IMR-90 (cell line): ENCODE measurements around the gene PRSS50. TPM values are rescaled to one million over a fixed set of nuclear protein-coding genes. Genes with fewer than 3 reads are reported as not detected.

ENCODE experiments used
- ATAC-seq: fragments of 200-7000 bp; cut with Tn5 transposase; 2 replicates; pipeline ENCODE4 v1.9.1; 2020; ENCODE audit warnings: low read depth, mild to moderate bottlenecking, moderate library complexity
- Bru-seq: library from RNA; stranded (reverse); fragments of 400-500 nt; gene quantifications from one replicate; lab custom pipeline; 2021; lab: Mats Ljungman, UMichigan
- BruChase-seq, 2 experiments: library from RNA; stranded (reverse); fragments of 400-500 nt; gene quantifications; one replicate each; lab custom pipeline; 2021; lab: Mats Ljungman, UMichigan
- BruUV-seq: library from RNA; stranded (reverse); fragments of 400-500 nt; replicated peaks from 2 replicates; lab custom pipeline; 2021; lab: Mats Ljungman, UMichigan
- CTCF ChIA-PET: fragments of 300-600 bp; formaldehyde crosslinking; extraction: SDS; loops from one replicate; lab custom pipeline; 2021; ENCODE audit warnings: antibody characterized with exemption; lab: Yijun Ruan, JAX
- POLR2A ChIA-PET: fragments of 300-600 bp; sonication (Branson Sonifier 250); formaldehyde crosslinking; loops from one replicate; lab custom pipeline; 2022; ENCODE audit warnings: antibody characterized with exemption; ENCODE audit not compliant: unreplicated experiment; lab: Charles Lee
- DNase-seq: peaks from one replicate; pipeline ENCODE4 v3.0.0; 2013
- H2AFZ ChIP-seq: replicated peaks from 2 replicates; pipeline ENCODE3; 2013; ENCODE audit warnings: low read length, mild to moderate bottlenecking; ENCODE audit not compliant: poor library complexity
- H2AK5ac ChIP-seq: 2 replicates; pipeline ENCODE4 v1.6.1; 2013; ENCODE audit warnings: low read depth, low read length, inconsistent platforms
- H2AK9ac ChIP-seq: replicated peaks from 2 replicates; pipeline ENCODE3; 2013; ENCODE audit warnings: mild to moderate bottlenecking, low read depth, low read length, moderate library complexity; ENCODE audit not compliant: poor library complexity
- H2BK120ac ChIP-seq: 2 replicates; pipeline ENCODE4 v1.6.1; 2013; ENCODE audit warnings: low read depth, low read length, inconsistent platforms
- H2BK15ac ChIP-seq: 3 replicates; pipeline ENCODE4 v1.6.1; 2013; ENCODE audit warnings: low read depth, low read length, inconsistent platforms
- H2BK20ac ChIP-seq: 2 replicates; pipeline ENCODE4 v1.6.1; 2013; ENCODE audit warnings: low read depth, mild to moderate bottlenecking, inconsistent platforms, low read length, moderate library complexity
- H2BK5ac ChIP-seq: 2 replicates; pipeline ENCODE4 v1.6.1; 2013; ENCODE audit warnings: mild to moderate bottlenecking, low read depth, low read length, inconsistent platforms; ENCODE audit not compliant: poor library complexity, severe bottlenecking
- H3K14ac ChIP-seq: replicated peaks from 2 replicates; pipeline ENCODE4 v1.6.1; 2013; ENCODE audit warnings: low read depth, low read length, inconsistent platforms
- H3K18ac ChIP-seq: 2 replicates; pipeline ENCODE4 v1.6.1; 2013; ENCODE audit warnings: low read depth, low read length, control low read depth
- H3K23ac ChIP-seq: 2 replicates; pipeline ENCODE4 v1.6.1; 2013; ENCODE audit warnings: low read depth, low read length, inconsistent platforms
- H3K27ac ChIP-seq: 2 replicates; pipeline ENCODE4 v1.5.1; 2013; ENCODE audit warnings: mild to moderate bottlenecking, control low read depth, low read length; ENCODE audit not compliant: insufficient read depth
- H3K27me3 ChIP-seq: 2 replicates; pipeline ENCODE4 v1.6.1; 2013; ENCODE audit warnings: low read length; ENCODE audit not compliant: control insufficient read depth, insufficient read depth
- H3K36me3 ChIP-seq: 2 replicates; pipeline ENCODE4 v1.6.1; 2013; ENCODE audit warnings: low read length, mixed read lengths; ENCODE audit not compliant: control insufficient read depth, insufficient read depth
- H3K4ac ChIP-seq: 2 replicates; pipeline ENCODE4 v1.6.1; 2013; ENCODE audit warnings: low read depth, low read length, inconsistent platforms
- H3K4me1 ChIP-seq: 2 replicates; pipeline ENCODE4 v1.6.1; 2013; ENCODE audit warnings: low read length, mixed read lengths; ENCODE audit not compliant: control insufficient read depth, insufficient read depth
- H3K4me2 ChIP-seq: 2 replicates; pipeline ENCODE4 v1.6.1; 2013; ENCODE audit warnings: low read depth, mild to moderate bottlenecking, control low read depth, low read length, moderate library complexity
- H3K4me3 ChIP-seq: 2 replicates; pipeline ENCODE4 v1.5.1; 2013; ENCODE audit warnings: low read depth, mild to moderate bottlenecking, control low read depth, low read length, moderate library complexity; ENCODE audit not compliant: insufficient read depth
- H3K56ac ChIP-seq: 2 replicates; pipeline ENCODE4 v1.6.1; 2013; ENCODE audit warnings: low read length, inconsistent platforms; ENCODE audit not compliant: insufficient read depth; ENCODE audit errors: extremely low read depth
- H3K79me1 ChIP-seq, 2 experiments: 2 replicates each; pipeline ENCODE4 v1.6.1; 2013; ENCODE audit warnings: low read length in 2 of 2, inconsistent platforms in 1 of 2, low read depth in 1 of 2
- H3K9ac ChIP-seq: 2 replicates; pipeline ENCODE4 v1.6.1; 2013; ENCODE audit warnings: low read depth, low read length, control low read depth
- H3K9me1 ChIP-seq: 2 replicates; pipeline ENCODE4 v1.6.1; 2013; ENCODE audit warnings: low read length, inconsistent platforms; ENCODE audit not compliant: insufficient read depth
- H3K9me3 ChIP-seq: 2 replicates; pipeline ENCODE4 v1.6.1; 2013; ENCODE audit warnings: low read length; ENCODE audit not compliant: control insufficient read depth, insufficient read depth
- H4K20me1 ChIP-seq: 2 replicates; pipeline ENCODE4 v1.6.1; 2013; ENCODE audit warnings: low read length, inconsistent platforms; ENCODE audit not compliant: insufficient read depth
- H4K5ac ChIP-seq: 2 replicates; pipeline ENCODE4 v1.6.1; 2013; ENCODE audit warnings: mild to moderate bottlenecking, low read depth, low read length, control low read depth
- H4K8ac ChIP-seq, 2 experiments: 2 replicates each; pipeline ENCODE4 v1.6.1; 2013; ENCODE audit warnings: low read depth in 2 of 2, low read length in 2 of 2, control low read depth in 1 of 2, inconsistent platforms in 1 of 2
- H4K91ac ChIP-seq: 2 replicates; pipeline ENCODE4 v1.6.1; 2013; ENCODE audit warnings: low read depth, low read length, inconsistent platforms; ENCODE audit not compliant: insufficient read depth
- CTCF ChIP-seq: conservative IDR thresholded peaks from 2 replicates; pipeline ENCODE4 v1.5.1; 2012; ENCODE audit warnings: mild to moderate bottlenecking, low read depth, low read length, improper control_type of control experiment
- NFE2L2 ChIP-seq: fragments of 150-350 bp; IDR thresholded peaks from 2 replicates; pipeline ENCODE4 v1.6.1; 2016; ENCODE audit warnings: low read depth, mild to moderate bottlenecking, low read length
- RAD21 ChIP-seq: IDR thresholded peaks from 2 replicates; pipeline ENCODE4 v1.6.1; 2012; ENCODE audit warnings: low read length, improper control_type of control experiment
- SMC3 ChIP-seq: fragments of 150-350 bp; IDR thresholded peaks from 2 replicates; pipeline ENCODE4 v1.6.1; 2016; ENCODE audit warnings: low read depth, mild to moderate bottlenecking, antibody characterized with exemption, low read length, moderate library complexity
- WGBS, 2 experiments: methylation state at CpG; one replicate each; pipeline versions ENCODE4 v1.1.5 to v1.1.7; 2013; ENCODE audit warnings: missing lambda C conversion rate in 2 of 2; ENCODE audit not compliant: insufficient read length in 1 of 2; ENCODE audit errors: extremely low coverage in 2 of 2; 5-methylcytosine and 5-hydroxymethylcytosine counted together
- dilution Hi-C: fragments of 300-500 bp; cut with HindIII; formaldehyde crosslinking; loops from one replicate; pipeline ENCODE4 v1.14.3; 2018; ENCODE audit warnings: low sequenced_read_pairs; ENCODE audit not compliant: unreplicated experiment
- in situ Hi-C: fragments of 300-500 bp; cut with MboI; formaldehyde crosslinking; loops from 3 replicates; pipeline ENCODE4 v1.14.3; 2019; ENCODE audit warnings: low sequenced_read_pairs, inconsistent platforms, mixed read lengths
- intact Hi-C: fragments of 100-400 bp; cut with micrococcal nuclease; formaldehyde crosslinking; loops from 2 replicates; pipeline ENCODE4 v1.10.0; 2022
- long read RNA-seq: library from polyadenylated mRNA; unstranded; transcript quantifications from one replicate; pipeline ENCODE4 v2.0.0, GENCODE V29; 2021; ENCODE audit not compliant: unreplicated experiment
- polyA plus RNA-seq, 3 experiments: library from polyadenylated mRNA; depleted of rRNA; stranded (reverse); fragments of >200 nt; gene quantifications; 2 replicates each; pipeline ENCODE4 v1.2.3, GENCODE V29; 2012; ENCODE audit warnings: low replicate concordance in 1 of 3
- total RNA-seq: library from RNA; depleted of rRNA; stranded (reverse); fragments of >200 nt; gene quantifications from 2 replicates; pipeline ENCODE4 v1.2.3, GENCODE V29; 2012; rRNA removed

The PRSS50 gene, protein sequence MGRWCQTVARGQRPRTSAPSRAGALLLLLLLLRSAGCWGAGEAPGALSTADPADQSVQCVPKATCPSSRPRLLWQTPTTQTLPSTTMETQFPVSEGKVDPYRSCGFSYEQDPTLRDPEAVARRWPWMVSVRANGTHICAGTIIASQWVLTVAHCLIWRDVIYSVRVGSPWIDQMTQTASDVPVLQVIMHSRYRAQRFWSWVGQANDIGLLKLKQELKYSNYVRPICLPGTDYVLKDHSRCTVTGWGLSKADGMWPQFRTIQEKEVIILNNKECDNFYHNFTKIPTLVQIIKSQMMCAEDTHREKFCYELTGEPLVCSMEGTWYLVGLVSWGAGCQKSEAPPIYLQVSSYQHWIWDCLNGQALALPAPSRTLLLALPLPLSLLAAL
- total RNA-seq (not detected in 2 replicates), polyA plus RNA-seq (2012; rRNA removed) (not detected in 2 replicates), Bru-seq, nascent RNA (not detected), BruChase-seq, experiment 1, labeled RNA remaining after a 6-hour chase (not detected), BruChase-seq, experiment 2, labeled RNA remaining after a 2-hour chase (percentile 10 among the genes with signal in this experiment)
- not detected in 2 replicates for polyA plus RNA-seq (2012; cell fraction: cytosol; rRNA removed)
- polyA plus RNA-seq (2012; cell fraction: nucleus; rRNA removed; ENCODE audit: low replicate concordance), result 0.09 TPM in 1 of 2 replicates, not detected in the other
- long read RNA-seq, result 0 reads

GRCh38 chr3:46717447-46718231 is at the start of gene PRSS50:
PRSS50 (minus strand) TSS chr3:46717869; CDS start chr3:46717824, 45 bp downstream.
- Histone ChIP-seq H3K4me3 (no peak within 1 kb of the TSS), H3K4ac (no peak within 1 kb of the TSS), H3K56ac (no peak within 1 kb of the TSS), H3K4me1 (no peaks in the 10 kb centered on the region), H3K23ac (no peak within 1 kb of the TSS), H3K79me1 (no peaks in the 10 kb centered on the region), H3K36me3 (no peaks in the 10 kb centered on the region), H2AK5ac (no peak within 1 kb of the TSS), H3K4me2 (no peak within 1 kb of the TSS), H3K9me1 (no peaks in the 10 kb centered on the region), H3K27me3 (peaks cover 53% of the 10 kb centered on the region), H2BK20ac (no peak within 1 kb of the TSS), H2BK5ac (no peak within 1 kb of the TSS), H4K91ac (no peak within 1 kb of the TSS), H3K14ac (no peak within 1 kb of the TSS), H4K20me1 (no peaks in the 10 kb centered on the region), H3K27ac (no peak within 1 kb of the TSS), H2BK120ac (no peak within 1 kb of the TSS), H4K8ac (no peak within 1 kb of the TSS), H4K5ac (no peak within 1 kb of the TSS), H3K9me3 (no peaks in the 10 kb centered on the region), H2AFZ (no peak within 1 kb of the TSS), H3K9ac (no peak within 1 kb of the TSS), H2BK15ac (no peak within 1 kb of the TSS), H2AK9ac (no peak within 1 kb of the TSS), H3K18ac (no peak within 1 kb of the TSS)
- intact Hi-C loops, result no loop called here
- CTCF ChIA-PET, result no interaction called here
- no peak for DNase-seq
- in situ Hi-C loops, result loop anchor here (25.0 kb wide), 1 partner anchor 645 kb away; no protein-coding TSS in a partner anchor
- POLR2A ChIA-PET, result no interaction called here
- BruUV-seq, result no TSS peak
- ATAC-seq, result no peak
- dilution Hi-C loops, result no loop called here
- TF ChIP-seq CTCF (peak; percentile 48), SMC3 (no peak), NFE2L2 (no peak), RAD21 (no peak)
- WGBS, 2 experiments, result 56% methylated on average over 7 of the region's 61 CpGs; no CpG with 5 or more reads in 1 of the 2 experiments
